Muscle layer of duodenum (tissue), 2 donors: ENCODE data around the gene RHOH.

Experiments used
- H3K27ac ChIP-seq: one replicate; pipeline ENCODE4 v1.7.0; 2013; ENCODE audit warnings: mild to moderate bottlenecking, low read length
- H3K27me3 ChIP-seq: one replicate; pipeline ENCODE4 v1.7.0; 2013; ENCODE audit warnings: low read depth, mild to moderate bottlenecking, control low read depth, low read length
- H3K36me3 ChIP-seq, 2 donors: one replicate each; pipeline ENCODE4 v1.7.0; 2013; ENCODE audit warnings: low read length in 2 of 2, control low read depth in 1 of 2, mild to moderate bottlenecking in 1 of 2; ENCODE audit not compliant: insufficient read depth in 2 of 2, control insufficient read depth in 1 of 2
- H3K4me1 ChIP-seq, 2 donors: one replicate each; pipeline ENCODE4 v1.7.0; 2013; ENCODE audit warnings: low read length in 2 of 2, mild to moderate bottlenecking in 2 of 2, control low read depth in 1 of 2, moderate library complexity in 1 of 2; ENCODE audit not compliant: insufficient read depth in 2 of 2, control insufficient read depth in 1 of 2
- H3K4me3 ChIP-seq, 2 donors: one replicate each; pipeline ENCODE4 v1.7.0; 2013; ENCODE audit warnings: low read length in 2 of 2, low read depth in 1 of 2, mild to moderate bottlenecking in 1 of 2
- H3K9me3 ChIP-seq, 2 donors: one replicate each; pipeline ENCODE4 v1.7.0; 2013; ENCODE audit warnings: low read length in 2 of 2, control low read depth in 1 of 2, mild to moderate bottlenecking in 1 of 2; ENCODE audit not compliant: control insufficient read depth in 1 of 2
- donor health status: healthy.

Gene RHOH

DNA sequence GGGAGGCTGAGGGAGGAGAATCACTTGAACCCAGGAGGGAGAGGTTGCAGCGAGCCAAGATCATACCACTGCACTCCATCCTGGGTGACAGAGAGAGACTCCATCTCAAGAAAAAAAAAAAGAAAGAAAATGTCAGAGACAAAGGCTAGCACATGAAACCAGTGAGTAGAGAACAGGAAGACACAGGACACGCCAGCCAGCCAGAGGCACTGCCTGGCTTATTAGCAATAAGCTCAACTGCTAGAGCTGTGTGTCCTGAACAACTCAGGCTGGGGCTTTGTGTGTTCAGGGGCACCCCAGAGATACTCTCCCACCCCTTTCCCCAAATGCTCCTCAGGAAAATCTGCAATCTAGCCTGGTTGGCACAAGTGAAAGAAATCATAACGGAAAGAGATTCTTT is 60.0 kb downstream of the RHOH start:
- no peaks in the 10 kb centered on the region for H3K4me1 ChIP-seq
- no peaks in the 10 kb centered on the region for H3K9me3 ChIP-seq
- H3K27me3 ChIP-seq = no peaks in the 10 kb centered on the region
- H3K4me3 ChIP-seq = no peak overlapping the region
- H3K36me3 ChIP-seq = no peaks in the 10 kb centered on the region
- no peak overlapping the region for H3K27ac ChIP-seq

DNA sequence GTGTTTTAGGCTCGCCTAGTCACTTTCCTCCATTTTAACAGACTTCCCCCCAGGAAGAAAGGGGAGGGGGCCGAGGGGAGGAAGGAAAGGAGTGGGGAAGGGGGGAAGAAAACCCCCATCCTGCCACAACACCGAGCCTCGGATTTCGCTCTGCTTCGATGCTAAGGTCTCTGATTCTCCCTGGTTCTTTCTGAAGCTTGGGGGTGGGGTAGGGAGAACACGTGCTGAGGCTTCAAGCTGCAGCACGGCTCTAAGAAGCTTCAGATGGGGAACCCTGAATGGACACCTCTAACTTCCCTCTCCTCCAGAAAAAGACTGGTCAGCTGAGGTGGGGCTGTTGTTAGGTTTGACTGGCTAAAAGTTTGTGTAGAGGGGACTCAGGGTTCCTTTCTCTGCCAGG is 61.8 kb downstream of the RHOH start:
- Histone ChIP-seq H3K4me3 (no peak overlapping the region), H3K9me3 (no peaks in the 10 kb centered on the region), H3K27me3 (no peaks in the 10 kb centered on the region), H3K27ac (no peak overlapping the region), H3K4me1 (no peaks in the 10 kb centered on the region), H3K36me3 (no peaks in the 10 kb centered on the region)

DNA sequence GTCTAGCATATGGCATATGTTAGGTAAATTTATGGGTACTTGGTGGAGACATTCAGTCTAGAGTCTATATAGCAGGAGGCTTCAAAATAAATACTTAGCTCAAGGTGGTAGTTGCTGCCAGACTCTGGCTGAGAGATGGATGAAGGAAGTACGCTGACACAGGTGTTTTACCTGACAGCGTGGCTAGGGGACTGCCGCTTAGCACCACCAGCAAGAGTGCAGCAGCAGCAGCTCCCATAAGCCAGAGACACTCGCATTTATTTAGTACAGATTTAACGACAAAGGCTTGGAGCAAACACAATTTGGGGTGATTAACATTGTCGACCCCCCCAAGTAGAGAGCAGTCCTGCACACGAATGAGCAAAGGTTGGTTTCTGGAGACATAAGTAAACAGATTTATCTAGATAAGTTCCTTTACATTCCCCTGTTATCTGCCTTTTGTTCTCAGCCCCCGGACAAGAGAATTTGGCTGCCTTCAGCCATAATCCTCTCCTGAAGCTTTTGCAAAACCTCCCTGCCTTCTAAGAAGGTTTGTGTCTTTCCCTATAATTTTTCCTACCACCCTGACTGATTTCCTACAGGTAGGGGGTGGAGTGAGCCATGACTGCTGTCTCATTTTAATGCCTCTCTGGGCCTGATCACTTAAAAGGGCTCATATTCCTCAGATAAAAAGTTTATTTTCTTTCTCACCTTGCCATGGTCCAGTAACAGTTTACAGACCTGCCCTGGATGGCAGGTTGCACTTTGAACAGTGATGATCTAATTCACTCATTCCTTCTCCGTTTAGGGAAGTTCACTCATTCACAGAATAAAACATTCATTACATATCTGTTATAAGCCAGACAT is 64.6 kb downstream of the RHOH start:
- H3K36me3 ChIP-seq = no peaks in the 10 kb centered on the region
- no peaks in the 10 kb centered on the region for H3K9me3 ChIP-seq
- no peak overlapping the region for H3K27ac ChIP-seq
- no peaks in the 10 kb centered on the region for H3K27me3 ChIP-seq
- H3K4me3 ChIP-seq = no peak overlapping the region
- H3K4me1 ChIP-seq = peaks cover 0 to 4% of the 10 kb centered on the region in 2 donors

DNA sequence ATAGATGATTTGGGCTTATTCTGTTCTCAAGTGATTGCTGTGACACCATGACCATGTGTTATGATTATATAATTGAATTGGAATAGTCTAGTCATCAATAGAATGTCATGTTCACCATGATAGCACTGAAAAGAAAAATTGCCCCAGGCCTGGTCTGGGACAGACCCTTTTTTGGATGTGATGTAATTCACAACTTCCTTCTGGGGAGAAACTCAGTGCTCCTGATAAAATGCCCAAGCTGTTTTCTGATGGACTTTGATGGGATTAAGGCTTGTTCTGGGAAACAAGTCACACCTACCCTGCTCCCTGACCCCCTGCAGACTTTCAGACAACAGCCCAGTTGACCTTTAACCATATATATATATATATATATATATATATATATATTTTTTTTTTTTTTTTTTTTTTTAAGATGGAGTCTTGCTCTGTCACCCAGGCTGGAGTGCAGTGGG is 65.3 kb downstream of the RHOH start:
- H3K27ac ChIP-seq = no peak overlapping the region
- no peaks in the 10 kb centered on the region for H3K9me3 ChIP-seq
- H3K36me3 ChIP-seq = no peaks in the 10 kb centered on the region
- H3K4me3 ChIP-seq = no peak overlapping the region
- H3K27me3 ChIP-seq = no peaks in the 10 kb centered on the region
- peaks cover 0 to 4% of the 10 kb centered on the region in 2 donors for H3K4me1 ChIP-seq

DNA sequence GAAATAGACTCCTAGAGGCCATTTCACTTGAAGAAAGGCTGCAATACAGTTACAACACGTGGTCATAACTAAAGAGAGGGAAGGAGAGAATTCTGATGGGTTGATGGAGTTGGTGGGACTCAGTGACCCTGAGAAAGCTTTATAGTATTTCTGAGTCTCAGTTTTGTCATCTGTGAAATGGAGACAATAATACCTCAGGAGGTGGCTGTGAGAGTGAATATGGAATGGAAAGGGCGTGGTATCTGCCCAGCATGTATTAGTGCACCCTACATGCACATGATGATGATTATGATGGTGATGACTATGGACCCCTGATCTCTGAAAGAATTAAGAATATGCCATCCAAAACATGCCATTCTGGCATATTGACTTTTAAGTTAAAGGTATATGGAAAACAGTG is 66.0 kb downstream of the RHOH start:
- H3K27me3 ChIP-seq = no peaks in the 10 kb centered on the region
- no peaks in the 10 kb centered on the region for H3K36me3 ChIP-seq
- peaks cover 0 to 4% of the 10 kb centered on the region in 2 donors for H3K4me1 ChIP-seq
- no peak overlapping the region for H3K27ac ChIP-seq
- H3K9me3 ChIP-seq = no peaks in the 10 kb centered on the region
- no peak overlapping the region for H3K4me3 ChIP-seq

DNA sequence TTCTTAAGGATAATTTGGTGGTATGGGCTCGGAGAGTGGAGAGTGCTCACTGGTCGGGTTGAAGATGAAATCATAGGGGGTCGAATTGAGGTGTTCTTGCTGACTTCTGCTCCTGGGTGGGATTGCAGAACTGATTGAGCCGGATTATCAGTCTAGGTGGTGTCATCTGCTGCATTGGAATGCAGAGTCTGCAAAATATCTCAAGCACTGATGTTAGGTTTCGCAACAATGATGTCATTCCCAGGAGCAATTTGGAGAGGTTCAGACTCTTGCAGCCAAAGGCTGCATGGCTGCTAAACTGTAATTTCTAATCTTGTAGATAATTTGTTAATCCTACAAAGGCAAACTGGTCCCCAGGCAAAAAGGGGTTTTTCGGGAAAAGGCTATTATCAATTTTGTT is 67.7 kb downstream of the RHOH start:
- Histone ChIP-seq H3K27ac (no peak overlapping the region), H3K27me3 (no peaks in the 10 kb centered on the region), H3K4me1 (peaks cover 0 to 4% of the 10 kb centered on the region in 2 donors), H3K36me3 (no peaks in the 10 kb centered on the region), H3K4me3 (no peak overlapping the region), H3K9me3 (no peaks in the 10 kb centered on the region)

DNA sequence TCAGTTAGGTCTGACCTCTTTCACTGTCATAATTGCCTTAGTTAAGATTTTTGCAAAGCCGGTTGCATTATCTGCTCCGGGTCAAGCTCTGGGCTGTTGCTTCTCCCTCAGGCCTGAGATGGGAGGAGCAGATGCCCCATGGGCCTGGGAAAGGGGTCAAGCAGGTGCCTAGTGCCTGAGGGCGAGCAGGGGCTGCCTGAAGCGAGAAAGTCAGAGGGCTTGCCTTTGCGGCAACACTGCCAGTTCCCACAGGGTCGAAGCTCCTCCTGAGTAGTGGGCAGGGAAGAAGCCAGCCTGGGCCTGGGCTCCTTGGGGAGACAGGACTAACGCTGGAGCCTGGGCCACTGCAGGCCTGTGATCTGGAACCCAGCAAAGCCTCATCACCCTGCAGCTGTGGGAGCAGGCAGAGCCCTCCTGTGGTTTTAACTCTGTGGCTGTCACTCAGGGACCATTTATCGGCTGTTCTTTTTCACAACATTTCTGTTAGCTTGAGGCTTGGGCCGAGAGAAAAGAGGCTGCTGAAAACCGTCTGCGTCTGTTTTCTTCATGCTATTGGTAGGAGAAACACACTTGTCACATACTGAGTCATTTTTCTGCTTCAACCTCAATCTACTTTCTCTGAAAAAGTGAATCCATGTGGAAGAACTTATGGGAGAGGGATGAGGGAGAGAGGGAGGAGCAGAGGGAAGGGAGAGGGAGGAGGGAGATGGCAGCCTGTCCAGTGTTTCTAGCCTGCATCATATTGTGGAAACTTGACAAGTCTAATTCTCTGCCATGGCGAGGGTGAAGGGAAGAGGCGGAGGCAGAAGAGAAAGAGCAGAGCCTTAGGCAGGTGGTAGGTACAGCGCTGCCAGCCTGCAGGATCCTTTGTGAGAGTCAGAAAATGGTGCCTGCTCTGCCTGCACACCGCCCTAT is 68.4 kb downstream of the RHOH start:
- Histone ChIP-seq H3K4me3 (no peak overlapping the region), H3K27ac (no peak overlapping the region)

DNA sequence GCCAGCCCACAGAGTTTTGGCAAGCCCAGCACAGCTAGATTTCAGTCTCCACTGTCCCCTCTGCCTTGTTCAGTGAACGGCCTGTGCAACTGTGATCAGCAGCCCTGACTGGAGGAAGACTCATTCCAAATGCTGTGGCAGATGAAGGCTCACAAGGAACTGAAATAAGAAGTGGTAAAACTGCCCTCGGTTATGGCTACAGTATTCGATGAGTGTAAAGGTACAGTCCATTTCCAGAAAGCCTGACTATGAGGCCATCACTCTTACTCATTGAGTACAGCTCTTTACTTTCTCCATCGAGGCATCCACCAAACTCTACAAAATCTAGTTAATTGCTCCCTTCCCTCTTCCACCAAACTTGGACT is 69.1 kb downstream of the RHOH start:
- Histone ChIP-seq H3K36me3 (no peaks in the 10 kb centered on the region), H3K9me3 (no peaks in the 10 kb centered on the region), H3K4me1 (peaks cover 0 to 4% of the 10 kb centered on the region in 2 donors), H3K27ac (no peak overlapping the region), H3K4me3 (no peak overlapping the region), H3K27me3 (no peaks in the 10 kb centered on the region)

More for the DNA sequence above, 68.4 kb downstream of the RHOH start:
- H3K36me3 ChIP-seq = no peaks in the 10 kb centered on the region
- H3K9me3 ChIP-seq = no peaks in the 10 kb centered on the region
- H3K27me3 ChIP-seq = no peaks in the 10 kb centered on the region
- peaks cover 0 to 4% of the 10 kb centered on the region in 2 donors for H3K4me1 ChIP-seq

DNA sequence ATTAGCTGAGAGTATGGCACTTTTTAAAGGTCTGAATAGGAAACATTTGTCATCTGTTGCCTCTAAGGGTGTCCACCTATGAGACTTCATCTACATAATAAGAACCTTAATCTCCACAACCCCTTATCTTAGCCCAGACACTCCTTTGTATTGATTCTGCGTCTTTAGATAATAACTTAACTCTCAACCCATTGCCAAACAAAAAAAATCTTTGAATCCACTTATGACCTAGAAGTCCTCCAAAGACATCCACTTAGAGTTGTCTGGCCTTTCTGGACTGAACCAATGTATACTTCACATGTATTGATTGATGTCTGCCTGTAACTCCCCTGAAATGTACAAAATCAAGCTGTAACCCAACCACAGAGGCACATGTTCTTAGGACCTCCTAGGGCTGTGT is 72.3 kb downstream of the RHOH start:
- H3K4me1 ChIP-seq = peaks cover 0 to 4% of the 10 kb centered on the region in 2 donors
- H3K27ac ChIP-seq = no peak overlapping the region
- no peak overlapping the region for H3K4me3 ChIP-seq
- no peaks in the 10 kb centered on the region for H3K36me3 ChIP-seq
- no peaks in the 10 kb centered on the region for H3K9me3 ChIP-seq
- H3K27me3 ChIP-seq = no peaks in the 10 kb centered on the region

DNA sequence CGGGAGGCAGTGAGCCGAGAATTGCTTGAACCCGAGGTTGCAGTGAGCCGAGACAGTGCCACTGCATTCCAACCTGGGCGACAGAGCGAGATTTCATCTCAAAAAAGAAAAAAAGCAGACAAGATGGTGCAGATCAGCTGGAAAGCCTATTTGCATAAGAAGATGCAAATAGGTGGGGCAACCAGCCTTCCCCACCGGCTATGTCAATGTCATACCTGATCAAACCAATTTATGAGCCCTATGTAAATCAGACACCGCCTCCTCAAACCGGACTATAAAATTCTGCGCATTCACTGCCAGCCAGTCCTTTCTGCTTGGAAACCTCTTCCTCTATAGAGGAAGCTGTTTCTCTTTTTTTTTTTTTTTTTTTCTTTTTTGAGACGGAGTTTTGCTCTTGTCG is 73.8 kb downstream of the RHOH start:
- Histone ChIP-seq H3K27ac (no peak overlapping the region), H3K4me1 (no peaks in the 10 kb centered on the region), H3K9me3 (no peaks in the 10 kb centered on the region), H3K27me3 (no peaks in the 10 kb centered on the region), H3K36me3 (no peaks in the 10 kb centered on the region), H3K4me3 (no peak overlapping the region)

DNA sequence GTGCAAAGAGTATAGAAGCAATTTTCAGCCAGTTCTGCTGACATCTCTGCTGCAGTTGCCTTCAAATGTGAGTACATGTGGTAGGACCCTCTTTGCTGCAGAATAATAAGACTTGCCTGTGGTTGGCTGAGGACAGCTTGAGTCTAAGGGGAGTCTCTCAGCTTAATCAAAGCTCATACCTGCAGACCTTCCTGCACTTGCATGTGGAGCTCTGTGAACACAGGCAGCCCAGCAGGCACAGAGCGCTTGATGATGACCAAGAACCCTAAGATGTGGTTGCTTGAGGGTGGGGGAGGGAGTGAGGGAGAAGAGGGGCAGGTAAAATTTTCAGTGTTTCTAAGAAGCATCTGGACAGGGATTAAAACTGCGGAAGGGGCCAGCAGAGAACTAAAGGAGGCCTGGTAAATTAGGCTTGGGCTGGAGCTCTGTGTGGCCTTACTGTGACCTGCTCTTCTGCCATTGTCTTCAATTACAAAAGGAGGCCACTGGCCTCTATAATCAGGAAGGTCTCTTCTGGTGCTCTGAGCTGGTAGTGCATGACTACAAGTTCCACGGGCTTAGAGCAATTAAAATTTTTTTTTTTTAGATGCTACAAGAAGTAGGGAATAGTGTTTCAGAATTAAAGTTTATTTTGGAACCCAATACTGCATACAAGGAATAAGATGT is 78.4 kb downstream of the RHOH start:
- no peaks in the 10 kb centered on the region for H3K4me1 ChIP-seq
- no peaks in the 10 kb centered on the region for H3K9me3 ChIP-seq
- no peaks in the 10 kb centered on the region for H3K36me3 ChIP-seq
- H3K4me3 ChIP-seq = no peak overlapping the region
- no peak overlapping the region for H3K27ac ChIP-seq
- H3K27me3 ChIP-seq = no peaks in the 10 kb centered on the region
